HepG2 (cell line): ENCODE data around the gene ALMS1. TPM values are rescaled to one million over a fixed set of nuclear protein-coding genes. Genes with fewer than 3 reads are reported as not detected.
"Not testable (repeated sequence)": the region's sequence is repeated elsewhere in the genome, so short reads cannot be mapped to it uniquely, and the experiment has no call there.

Experiments
- ATAC-seq: fragments of 200-7000 bp; cut with Tn5 transposase; 3 replicates; pipeline ENCODE4 v1.9.1; 2020; ENCODE audit warnings: mild to moderate bottlenecking, moderate library complexity
- BruUV-seq: library from RNA; stranded (reverse); fragments of 400-500 nt; replicated peaks from 2 replicates; lab custom pipeline; 2021; lab: Mats Ljungman, UMichigan
- CTCF ChIA-PET: fragments of 300-600 bp; formaldehyde crosslinking; extraction: SDS; loops from one replicate; lab custom pipeline; 2021; ENCODE audit warnings: low total read pairs, inconsistent platforms, low intra/inter-chr PET ratio; lab: Yijun Ruan, JAX
- POLR2A ChIA-PET: fragments of 350-600 bp; sonication (Branson Sonifier 250); formaldehyde crosslinking; loops from one replicate; lab custom pipeline; 2020; ENCODE audit warnings: antibody characterized with exemption, inconsistent platforms; lab: Yijun Ruan, JAX
- DNase-seq: peaks from one replicate; pipeline ENCODE4 v3.0.0-alpha.2; 2015; ENCODE audit warnings: low spot score
- FAIRE-seq: peaks from 3 replicates; lab custom pipeline; 2011; peaks lifted over from hg19 to GRCh38; lab: Jason Lieb, UNC
- H2AFZ ChIP-seq: one replicate; pipeline ENCODE4 v1.6.1; 2011; ENCODE audit warnings: low read length, inconsistent platforms
- H3K27ac ChIP-seq: fragments of 300-600 bp; 3 replicates; pipeline ENCODE4 v1.8.0; 2011; ENCODE audit warnings: mixed run types, mild to moderate bottlenecking, mixed read lengths, low read length, inconsistent platforms; ENCODE audit not compliant: insufficient read depth; ENCODE audit errors: extremely low read length
- H3K27me3 ChIP-seq, 2 experiments: fragments of 200-600 bp in 1 of 2; 2 replicates in 1 of 2; 3 replicates in 1 of 2; pipeline versions ENCODE4 v1.6.0 to v1.8.0; 2011; ENCODE audit warnings: low read length in 2 of 2, mild to moderate bottlenecking in 2 of 2, moderate library complexity in 2 of 2, inconsistent platforms in 1 of 2; ENCODE audit not compliant: insufficient read depth in 2 of 2, control insufficient read depth in 1 of 2
- H3K36me3 ChIP-seq, 2 experiments: fragments of 200-600 bp in 1 of 2; replicated peaks in 1 of 2; 2 replicates in 1 of 2; 3 replicates in 1 of 2; pipeline versions ENCODE4 v1.5.1 to v1.8.0; 2011; ENCODE audit warnings: low read length in 2 of 2, inconsistent platforms in 1 of 2; ENCODE audit not compliant: insufficient read depth in 2 of 2, control insufficient read depth in 1 of 2
- H3K4me1 ChIP-seq: 2 replicates; pipeline ENCODE4 v1.5.1; 2012; ENCODE audit warnings: low read length, inconsistent platforms; ENCODE audit not compliant: insufficient read depth
- H3K4me2 ChIP-seq: 2 replicates; pipeline ENCODE4 v1.6.0; 2011; ENCODE audit warnings: low read depth, low read length, inconsistent platforms
- H3K4me3 ChIP-seq, 3 experiments: fragments of 200-600 bp in 1 of 3; sonication (generic), shearing (Covaris generic) in 1 of 3; replicated peaks in 1 of 3; 2 replicates each; pipeline ENCODE4 v1.5.1; 2011 to 2016; ENCODE audit warnings: low read length in 3 of 3, inconsistent platforms in 2 of 3, low read depth in 2 of 3, mild to moderate bottlenecking in 2 of 3, control low read depth in 1 of 3, mixed read lengths in 1 of 3; ENCODE audit not compliant: insufficient read depth in 1 of 3
- H3K79me2 ChIP-seq: one replicate; pipeline ENCODE4 v1.6.1; 2011; ENCODE audit warnings: low read length, inconsistent platforms; ENCODE audit not compliant: insufficient read depth
- H3K9ac ChIP-seq: 2 replicates; pipeline ENCODE4 v1.6.0; 2011; ENCODE audit warnings: mild to moderate bottlenecking, low read depth, low read length, inconsistent platforms; ENCODE audit not compliant: insufficient read depth
- H3K9me3 ChIP-seq: 2 replicates; pipeline ENCODE4 v1.5.1; 2012; ENCODE audit warnings: mild to moderate bottlenecking, low read length
- H4K20me1 ChIP-seq: 2 replicates; pipeline ENCODE4 v1.6.0; 2011; ENCODE audit warnings: inconsistent platforms, mild to moderate bottlenecking, low read length, moderate library complexity; ENCODE audit not compliant: insufficient read depth
- FOXC1 ChIP-seq: sonication (generic); formaldehyde crosslinking; IDR thresholded peaks from 2 replicates; pipeline ENCODE4 v1.8.0; 2022; ENCODE audit warnings: mild to moderate bottlenecking, missing genetic modification reagents, borderline replicate concordance
- ZNF282 ChIP-seq: fragments of 450-650 bp; IDR thresholded peaks from 2 replicates; pipeline ENCODE4 v1.6.1; 2018; ENCODE audit not compliant: partially characterized antibody
- ZNF546 ChIP-seq: sonication (generic); formaldehyde crosslinking; conservative IDR thresholded peaks from 2 replicates; pipeline ENCODE4 v1.8.1; 2023; ENCODE audit warnings: mild to moderate bottlenecking, missing genetic modification reagents
- whole genome bisulfite sequencing: methylation state at CpG from one replicate; pipeline ENCODE4 v1.1.6; 2017; ENCODE audit warnings: low lambda C conversion rate; 5-methylcytosine and 5-hydroxymethylcytosine counted together
- in situ Hi-C: cut with HindIII; loops from 2 replicates; pipeline ENCODE4 v1.10.0; 2017; ENCODE audit warnings: low pct_unique_long_range_greater_than_20kb; ENCODE audit not compliant: extremely low pct_ligation_motif_present
- intact Hi-C: fragments of 100-400 bp; cut with micrococcal nuclease; formaldehyde crosslinking; loops from one replicate; pipeline ENCODE4 v1.10.0; 2022; ENCODE audit not compliant: unreplicated experiment
- polyA plus RNA-seq, 8 experiments: library from polyadenylated mRNA; depleted of rRNA in 3 of 8; stranded (reverse) in 7 of 8; unstranded in 1 of 8; fragments of >200 nt; fragmentation: Illumina TruSeq in 4 of 8; extraction: Trizol in 4 of 8; gene quantifications; 2 replicates each; pipeline versions ENCODE4 v1.2.1 to v1.2.3, GENCODE V29; 2011 to 2016; ENCODE audit warnings: low read depth in 4 of 8, missing spikeins in 1 of 8, mixed read lengths in 1 of 8; ENCODE audit not compliant: insufficient read depth in 1 of 8
- total RNA-seq, 5 experiments: library from RNA; depleted of rRNA; stranded (reverse); fragments of >200 nt; fragmentation: Illumina TruSeq; extraction: Trizol; gene quantifications; 2 replicates each; pipeline ENCODE4 v1.2.3, GENCODE V29; 2016; ENCODE audit warnings: low read depth in 1 of 5
- TF ChIP-seq, protein P1 (sequence below): sonication (generic); formaldehyde crosslinking; IDR thresholded peaks from 2 replicates; pipeline ENCODE4 v1.4.0; 2020; ENCODE audit warnings: missing genetic modification reagents, borderline replicate concordance
- TF ChIP-seq, protein P2 (sequence below): sonication (generic); formaldehyde crosslinking; IDR thresholded peaks from 2 replicates; pipeline ENCODE4 v1.4.0; 2020; ENCODE audit warnings: missing genetic modification reagents, borderline replicate concordance

The ALMS1 gene
- total and polyA plus RNA-seq, 2 of the 13 experiments (the other 11 are each of a cell fraction or from before 2014, with no cell fraction given): 12.9 to 21.2 TPM

DNA sequence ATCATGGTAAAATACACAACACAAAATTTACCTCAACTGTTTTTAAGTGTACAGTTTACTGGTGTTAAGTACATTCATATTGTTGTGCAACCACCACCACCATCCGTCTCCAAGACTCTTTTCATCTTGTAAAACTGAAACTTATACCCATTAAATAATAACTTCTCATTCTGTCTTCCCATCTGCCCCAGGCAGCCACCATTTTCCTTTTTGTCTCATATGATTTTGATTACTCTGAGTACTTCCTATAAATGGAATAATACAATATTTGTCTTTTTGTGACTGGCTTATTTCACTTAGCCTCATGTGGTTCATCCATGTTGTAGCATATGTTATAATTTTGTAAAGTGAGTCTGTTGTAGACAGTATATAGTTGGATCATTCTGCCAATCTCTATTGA lies 82.7 kb downstream of the ALMS1 start:
- H3K27me3 ChIP-seq: no peaks in the 10 kb centered on the region
- BruUV-seq: no TSS peak
- FAIRE-seq (no peak), ATAC-seq (no peak), DNase-seq (no peak)
- POLR2A ChIA-PET: no interaction called here
- H3K27ac ChIP-seq: no peak overlapping the region
- CTCF ChIA-PET: no interaction called here
- H3K4me3 ChIP-seq: no peak overlapping the region
- WGBS: 97% methylated on average over 1 of the region's 1 CpG
- H2AFZ ChIP-seq: no peak overlapping the region
- H3K36me3 ChIP-seq: no peaks in the 10 kb centered on the region; a peak in 1 of 5 replicates
- no peaks in the 10 kb centered on the region for H3K4me1 ChIP-seq
- H3K79me2 ChIP-seq: no peaks in the 10 kb centered on the region
- no peak overlapping the region for H3K9ac ChIP-seq
- no peaks in the 10 kb centered on the region for H4K20me1 ChIP-seq
- TF ChIP-seq ZNF282 (no peak), ZNF546 (CRISPR knock-in tag) (no peak), FOXC1 (CRISPR knock-in tag) (no peak)
- TF ChIP-seq, protein P1, sequence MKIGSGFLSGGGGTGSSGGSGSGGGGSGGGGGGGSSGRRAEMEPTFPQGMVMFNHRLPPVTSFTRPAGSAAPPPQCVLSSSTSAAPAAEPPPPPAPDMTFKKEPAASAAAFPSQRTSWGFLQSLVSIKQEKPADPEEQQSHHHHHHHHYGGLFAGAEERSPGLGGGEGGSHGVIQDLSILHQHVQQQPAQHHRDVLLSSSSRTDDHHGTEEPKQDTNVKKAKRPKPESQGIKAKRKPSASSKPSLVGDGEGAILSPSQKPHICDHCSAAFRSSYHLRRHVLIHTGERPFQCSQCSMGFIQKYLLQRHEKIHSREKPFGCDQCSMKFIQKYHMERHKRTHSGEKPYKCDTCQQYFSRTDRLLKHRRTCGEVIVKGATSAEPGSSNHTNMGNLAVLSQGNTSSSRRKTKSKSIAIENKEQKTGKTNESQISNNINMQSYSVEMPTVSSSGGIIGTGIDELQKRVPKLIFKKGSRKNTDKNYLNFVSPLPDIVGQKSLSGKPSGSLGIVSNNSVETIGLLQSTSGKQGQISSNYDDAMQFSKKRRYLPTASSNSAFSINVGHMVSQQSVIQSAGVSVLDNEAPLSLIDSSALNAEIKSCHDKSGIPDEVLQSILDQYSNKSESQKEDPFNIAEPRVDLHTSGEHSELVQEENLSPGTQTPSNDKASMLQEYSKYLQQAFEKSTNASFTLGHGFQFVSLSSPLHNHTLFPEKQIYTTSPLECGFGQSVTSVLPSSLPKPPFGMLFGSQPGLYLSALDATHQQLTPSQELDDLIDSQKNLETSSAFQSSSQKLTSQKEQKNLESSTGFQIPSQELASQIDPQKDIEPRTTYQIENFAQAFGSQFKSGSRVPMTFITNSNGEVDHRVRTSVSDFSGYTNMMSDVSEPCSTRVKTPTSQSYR (CRISPR knock-in tag): no peak
- TF ChIP-seq, protein P2, sequence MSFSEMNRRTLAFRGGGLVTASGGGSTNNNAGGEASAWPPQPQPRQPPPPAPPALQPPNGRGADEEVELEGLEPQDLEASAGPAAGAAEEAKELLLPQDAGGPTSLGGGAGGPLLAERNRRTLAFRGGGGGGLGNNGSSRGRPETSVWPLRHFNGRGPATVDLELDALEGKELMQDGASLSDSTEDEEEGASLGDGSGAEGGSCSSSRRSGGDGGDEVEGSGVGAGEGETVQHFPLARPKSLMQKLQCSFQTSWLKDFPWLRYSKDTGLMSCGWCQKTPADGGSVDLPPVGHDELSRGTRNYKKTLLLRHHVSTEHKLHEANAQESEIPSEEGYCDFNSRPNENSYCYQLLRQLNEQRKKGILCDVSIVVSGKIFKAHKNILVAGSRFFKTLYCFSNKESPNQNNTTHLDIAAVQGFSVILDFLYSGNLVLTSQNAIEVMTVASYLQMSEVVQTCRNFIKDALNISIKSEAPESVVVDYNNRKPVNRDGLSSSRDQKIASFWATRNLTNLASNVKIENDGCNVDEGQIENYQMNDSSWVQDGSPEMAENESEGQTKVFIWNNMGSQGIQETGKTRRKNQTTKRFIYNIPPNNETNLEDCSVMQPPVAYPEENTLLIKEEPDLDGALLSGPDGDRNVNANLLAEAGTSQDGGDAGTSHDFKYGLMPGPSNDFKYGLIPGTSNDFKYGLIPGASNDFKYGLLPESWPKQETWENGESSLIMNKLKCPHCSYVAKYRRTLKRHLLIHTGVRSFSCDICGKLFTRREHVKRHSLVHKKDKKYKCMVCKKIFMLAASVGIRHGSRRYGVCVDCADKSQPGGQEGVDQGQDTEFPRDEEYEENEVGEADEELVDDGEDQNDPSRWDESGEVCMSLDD (CRISPR knock-in tag): no peak
- H3K9me3 ChIP-seq: no peaks in the 10 kb centered on the region
- no peak overlapping the region for H3K4me2 ChIP-seq
- in situ Hi-C loops: no loop called here
- intact Hi-C loops: no loop called here

DNA sequence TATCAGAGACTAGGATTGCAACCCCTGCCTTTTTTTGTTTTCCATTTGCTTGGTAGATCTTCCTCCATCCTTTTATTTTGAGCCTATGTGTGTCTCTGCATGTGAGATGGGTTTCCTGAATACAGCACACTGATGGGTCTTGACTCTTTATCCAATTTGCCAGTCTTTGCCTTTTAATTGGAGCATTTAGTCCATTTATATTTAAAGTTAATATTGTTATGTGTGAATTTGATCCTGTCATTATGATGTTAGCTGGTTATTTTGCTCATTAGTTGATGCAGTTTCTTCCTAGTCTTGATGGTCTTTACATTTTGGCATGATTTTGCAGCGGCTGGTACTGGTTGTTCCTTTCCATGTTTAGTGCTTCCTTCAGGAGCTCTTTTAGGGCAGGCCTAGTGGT lies 98.2 kb downstream of the ALMS1 start:
- WGBS: no CpG with 5 or more reads among the region's 1 CpG
- intact Hi-C loops: not testable (repeated sequence)

More for the DNA sequence above, 98.2 kb downstream of the ALMS1 start:
- H2AFZ ChIP-seq, H3K9me3 ChIP-seq, H3K4me1 ChIP-seq, H3K27me3 ChIP-seq, POLR2A ChIA-PET, H3K4me3 ChIP-seq, ATAC-seq, H4K20me1 ChIP-seq, H3K4me2 ChIP-seq, BruUV-seq, DNase-seq, H3K79me2 ChIP-seq, FAIRE-seq, in situ Hi-C loops, H3K27ac ChIP-seq, H3K36me3 ChIP-seq, CTCF ChIA-PET, H3K9ac ChIP-seq: not testable (repeated sequence)
